BJ (cell line): ENCODE results near the gene PYGM. TPM values are rescaled to one million over a fixed set of nuclear protein-coding genes. Genes with fewer than 3 reads are reported as not detected.

Source experiments
- CTCF ChIA-PET: fragments of 350-600 bp; formaldehyde crosslinking; extraction: SDS; loops from one replicate; lab custom pipeline; 2021; ENCODE audit warnings: antibody characterized with exemption, inconsistent platforms; lab: Yijun Ruan, JAX
- POLR2A ChIA-PET: fragments of 300-600 bp; sonication (Branson Sonifier 250); formaldehyde crosslinking; extraction: SDS; loops from one replicate; lab custom pipeline; 2021; ENCODE audit warnings: antibody characterized with exemption; lab: Charles Lee
- DNase-seq: peaks from one replicate; pipeline ENCODE4 v3.0.0-alpha.2; 2011; ENCODE audit warnings: low read depth
- H3K27me3 ChIP-seq: 2 replicates; pipeline ENCODE4 v1.6.0; 2011; ENCODE audit warnings: low read length; ENCODE audit not compliant: control insufficient read depth, insufficient read depth
- H3K36me3 ChIP-seq: 2 replicates; pipeline ENCODE4 v1.5.1; 2011; ENCODE audit warnings: low read length; ENCODE audit not compliant: control insufficient read depth, insufficient read depth
- H3K4me3 ChIP-seq: 2 replicates; pipeline ENCODE4 v1.5.1; 2011; ENCODE audit warnings: low read depth, mild to moderate bottlenecking, control low read depth, low read length
- CTCF ChIP-seq: IDR thresholded peaks from 2 replicates; pipeline ENCODE4 v1.5.1; 2011; ENCODE audit warnings: low read depth, mild to moderate bottlenecking, control low read depth, inconsistent platforms, low read length, moderate library complexity; ENCODE audit not compliant: insufficient read depth
- polyA plus RNA-seq: library from polyadenylated mRNA; depleted of rRNA; stranded (reverse); fragments of >200 nt; gene quantifications from 2 replicates; pipeline ENCODE4 v1.2.3, GENCODE V29; 2011

PYGM gene
- polyA plus RNA-seq, 1 experiment: 0.10 TPM

GRCh38 chr11:64729851-64730382, 29.9 kb downstream of the PYGM start:
- Histone ChIP-seq H3K4me3 (no peak overlapping the region), H3K36me3 (no peaks in the 10 kb centered on the region), H3K27me3 (peaks cover 17% of the 10 kb centered on the region)
- no peak for DNase-seq
- TF ChIP-seq CTCF: no peak
- ChIA-PET CTCF (no interaction called here), POLR2A (no interaction called here)

DNA sequence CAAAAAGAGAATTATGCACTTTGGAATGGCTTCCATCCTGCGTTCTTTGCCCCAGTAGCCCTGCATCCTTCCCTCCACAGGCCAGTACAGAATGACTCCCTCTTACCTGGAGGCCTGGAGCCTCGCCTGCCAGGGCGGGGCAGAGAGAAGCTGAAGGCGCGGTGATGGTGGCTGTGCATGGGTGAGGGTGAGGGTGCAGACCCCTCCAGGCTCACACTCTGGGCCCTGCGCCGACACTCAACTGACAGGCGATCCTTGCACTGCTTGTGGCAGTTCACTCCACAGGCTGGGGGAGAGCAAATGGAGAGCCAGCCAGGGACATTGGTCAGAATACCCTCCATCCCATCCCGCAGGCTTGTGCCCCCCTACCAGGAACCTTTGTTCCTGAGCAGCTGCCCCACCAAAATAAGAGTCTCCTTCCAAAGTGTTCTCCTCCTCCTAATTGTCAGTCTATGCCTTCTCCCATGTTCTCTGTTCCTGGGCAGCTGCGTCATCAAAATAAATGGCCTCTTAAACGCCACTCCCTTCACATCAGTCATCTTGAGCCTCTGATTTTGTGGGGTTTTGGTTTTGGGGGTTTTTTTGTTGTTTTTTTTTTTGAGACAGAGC, 30.9 kb downstream of the PYGM start:
- H3K36me3 ChIP-seq: no peaks in the 10 kb centered on the region
- CTCF ChIA-PET: interaction anchor here (1.0 kb wide), 1 partner anchor 76 kb away, joined by 3 read pairs; no protein-coding TSS in a partner anchor
- H3K4me3 ChIP-seq: no peak overlapping the region
- POLR2A ChIA-PET: no interaction called here
- no peak for TF ChIP-seq CTCF
- peaks cover 16% of the 10 kb centered on the region for H3K27me3 ChIP-seq
- no peak for DNase-seq

DNA sequence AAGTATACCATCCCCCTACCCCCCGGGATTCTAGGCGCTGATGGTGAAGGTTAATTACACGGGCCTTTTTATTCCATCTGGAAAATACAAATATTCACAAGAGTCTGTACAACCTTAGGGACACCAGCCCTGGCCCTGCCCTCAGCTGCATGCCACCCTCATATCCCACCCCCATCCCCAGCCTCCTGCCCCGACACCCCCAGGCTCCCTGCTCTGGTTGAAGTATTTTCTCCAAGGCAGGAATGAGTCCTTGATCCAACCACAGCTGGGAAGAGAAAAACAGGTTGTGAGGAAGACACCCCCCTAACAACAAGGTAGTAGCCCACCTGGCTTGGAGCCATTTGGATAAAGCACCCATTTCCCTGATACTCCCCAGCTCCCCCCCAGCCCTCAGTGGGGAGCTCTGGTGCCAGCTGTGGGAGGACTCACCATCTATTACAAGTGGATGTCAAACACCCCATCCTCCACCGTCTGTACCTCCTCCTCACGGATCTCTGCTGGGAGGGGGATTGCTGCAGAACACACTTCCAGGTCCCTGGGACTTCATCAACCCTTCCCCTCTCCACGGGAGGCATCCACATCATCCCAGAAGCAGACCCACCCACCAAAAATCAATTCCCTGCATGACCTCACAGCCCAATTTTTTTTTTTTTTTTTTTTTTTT, 32.8 kb downstream of the PYGM start:
- no peak for TF ChIP-seq CTCF
- no peaks in the 10 kb centered on the region for H3K36me3 ChIP-seq
- no peak for DNase-seq
- CTCF ChIA-PET: interaction anchor here (0.9 to 1.6 kb wide), 5 partner anchors 9 to 237 kb away, joined by 3 to 6 read pairs (median 3); no protein-coding TSS in a partner anchor
- POLR2A ChIA-PET: no interaction called here
- H3K27me3 ChIP-seq: peaks cover 20% of the 10 kb centered on the region
- H3K4me3 ChIP-seq: no peak overlapping the region

DNA sequence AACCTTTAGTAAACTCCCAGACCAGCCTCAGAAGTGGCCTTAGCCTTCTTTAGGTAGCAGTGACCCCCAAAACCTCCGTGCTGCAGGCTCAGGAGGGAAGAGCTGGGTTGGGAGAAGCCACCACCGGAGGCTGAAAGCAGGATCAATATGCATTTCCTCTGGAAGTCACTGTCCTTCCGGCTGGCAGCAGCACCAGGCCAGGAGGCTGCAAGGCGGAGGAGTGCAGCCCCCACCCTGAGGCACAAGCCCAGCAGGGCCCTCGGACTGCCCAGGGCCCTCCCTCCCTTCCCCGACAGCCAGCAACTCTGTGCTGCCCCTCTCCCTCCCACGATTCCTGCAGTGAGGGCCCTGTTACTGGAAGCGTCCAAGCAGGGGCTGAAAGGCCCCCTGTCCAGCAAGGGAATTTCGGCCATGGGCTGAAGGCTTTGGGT, 33.5 kb downstream of the PYGM start:
- no peak for DNase-seq

More for the DNA sequence above, 33.5 kb downstream of the PYGM start:
- Histone ChIP-seq H3K36me3 (no peaks in the 10 kb centered on the region), H3K4me3 (no peak overlapping the region), H3K27me3 (peaks cover 26% of the 10 kb centered on the region)
- ChIA-PET POLR2A (no interaction called here), CTCF (interaction anchor here (0.9 to 1.6 kb wide), 5 partner anchors 12 to 236 kb away, joined by 3 to 6 read pairs (median 4); no protein-coding TSS in a partner anchor)
- TF ChIP-seq CTCF: no peak
